Measurements from ENCODE around the gene DAB1. TPM values are rescaled to one million over a fixed set of nuclear protein-coding genes. Genes with fewer than 3 reads are reported as not detected.

DAB1 gene
- total RNA-seq, 2 experiments from 2014 or later = 0.52 to 0.61 TPM

- no peak overlapping the region for H3K4me3 Mint-ChIP-seq
- Histone ChIP-seq H3K27me3 (ENCODE audit: control insufficient read depth in 1 of 2, insufficient read depth in 2 of 2, low read length in 2 of 2) (no peaks in the 10 kb centered on the region), H3K9me3 (ENCODE audit: control insufficient read depth in 1 of 2, insufficient read depth in 1 of 2, low read length in 2 of 2) (no peaks in the 10 kb centered on the region), H3K27ac (ENCODE audit: low read depth in 1 of 2, low read length in 2 of 2) (no peak overlapping the region), H3K4me3 (ENCODE audit: low read length) (no peak overlapping the region), H3K36me3 (ENCODE audit: insufficient read depth, low read length) (no peaks in the 10 kb centered on the region), H3K4me1 (ENCODE audit: insufficient read depth, low read length) (no peaks in the 10 kb centered on the region)
- TF ChIP-seq CTCF (IDR thresholded peaks at IDR 0.05) = no peak
- H3K9me3 Mint-ChIP-seq = no peaks in the 10 kb centered on the region
- ChIA-PET POLR2A (no interaction called here), CTCF (no interaction called here)
- no peak overlapping the region for H3K27ac Mint-ChIP-seq
- DNase-seq = no peak
- intact Hi-C loops (cut with DNase I, micrococcal nuclease) = no loop called here
- H3K4me1 Mint-ChIP-seq (ENCODE audit: low read depth) = no peaks in the 10 kb centered on the region
- no peaks in the 10 kb centered on the region for H3K36me3 Mint-ChIP-seq (ENCODE audit: low read depth)
- no peak for ATAC-seq (ENCODE audit: poor library complexity)
- H3K27me3 Mint-ChIP-seq = peaks cover 6% of the 10 kb centered on the region
These were observed 42.0 kb downstream of the DAB1 start for GRCh38 chr1:57381871-57382270.

GRCh38 chr1:57381426-57381825, 42.4 kb downstream of the DAB1 start:
- ATAC-seq (ENCODE audit: poor library complexity) = no peak
- no peaks in the 10 kb centered on the region for H3K36me3 ChIP-seq (ENCODE audit: insufficient read depth, low read length)
- no peak overlapping the region for H3K4me3 ChIP-seq (ENCODE audit: low read length)
- H3K4me3 Mint-ChIP-seq = no peak overlapping the region
- H3K36me3 Mint-ChIP-seq (ENCODE audit: low read depth) = no peaks in the 10 kb centered on the region
- CTCF ChIA-PET = no interaction called here
- no peak for TF ChIP-seq CTCF (IDR thresholded peaks at IDR 0.05)
- H3K27ac Mint-ChIP-seq = no peak overlapping the region
- H3K9me3 ChIP-seq (ENCODE audit: control insufficient read depth in 1 of 2, insufficient read depth in 1 of 2, low read length in 2 of 2) = no peaks in the 10 kb centered on the region
- H3K9me3 Mint-ChIP-seq = no peaks in the 10 kb centered on the region
- POLR2A ChIA-PET = no interaction called here
- no peaks in the 10 kb centered on the region for H3K27me3 ChIP-seq (ENCODE audit: control insufficient read depth in 1 of 2, insufficient read depth in 2 of 2, low read length in 2 of 2)
- intact Hi-C loops (cut with DNase I, micrococcal nuclease) = no loop called here
- no peak for DNase-seq
- no peaks in the 10 kb centered on the region for H3K4me1 ChIP-seq (ENCODE audit: insufficient read depth, low read length)
- peaks cover 6% of the 10 kb centered on the region for H3K27me3 Mint-ChIP-seq
- H3K27ac ChIP-seq (ENCODE audit: low read depth in 1 of 2, low read length in 2 of 2) = no peak overlapping the region
- H3K4me1 Mint-ChIP-seq (ENCODE audit: low read depth) = no peaks in the 10 kb centered on the region

- POLR2A ChIA-PET = no interaction called here
- no peak overlapping the region for H3K4me3 Mint-ChIP-seq
- Histone ChIP-seq H3K4me1 (ENCODE audit: insufficient read depth, low read length) (no peaks in the 10 kb centered on the region), H3K27ac (ENCODE audit: low read depth in 1 of 2, low read length in 2 of 2) (no peak overlapping the region), H3K4me3 (ENCODE audit: low read length) (no peak overlapping the region), H3K36me3 (ENCODE audit: insufficient read depth, low read length) (no peaks in the 10 kb centered on the region), H3K27me3 (ENCODE audit: control insufficient read depth in 1 of 2, insufficient read depth in 2 of 2, low read length in 2 of 2) (no peaks in the 10 kb centered on the region), H3K9me3 (ENCODE audit: control insufficient read depth in 1 of 2, insufficient read depth in 1 of 2, low read length in 2 of 2) (no peaks in the 10 kb centered on the region)
- TF ChIP-seq CTCF (IDR thresholded peaks at IDR 0.05) = no peak
- ATAC-seq (ENCODE audit: poor library complexity) = no peak
- H3K27me3 Mint-ChIP-seq = peaks cover 6% of the 10 kb centered on the region
- CTCF ChIA-PET = no interaction called here
- DNase-seq = no peak
- no peaks in the 10 kb centered on the region for H3K4me1 Mint-ChIP-seq (ENCODE audit: low read depth)
- intact Hi-C loops (cut with DNase I, micrococcal nuclease) = no loop called here
- no peaks in the 10 kb centered on the region for H3K9me3 Mint-ChIP-seq
- no peak overlapping the region for H3K27ac Mint-ChIP-seq
- H3K36me3 Mint-ChIP-seq (ENCODE audit: low read depth) = no peaks in the 10 kb centered on the region
These were observed 42.9 kb downstream of the DAB1 start for GRCh38 chr1:57380923-57381322.

All from CD4-positive, alpha-beta T cell (primary cell).